ENCODE data around the gene SKAP2. TPM values are rescaled to one million over a fixed set of nuclear protein-coding genes. Genes with fewer than 3 reads are reported as not detected.

Gene SKAP2
- total and polyA plus RNA-seq, 8 donors = 2.9 to 16.3 (median 4.6) TPM

- TF ChIP-seq CTCF (IDR thresholded peaks at IDR 0.05) = no peak
- H3K9me3 ChIP-seq = no peaks in the 10 kb centered on the region
- intact Hi-C loops (cut with DNase I) = no loop called here
- no peak for FAIRE-seq
- H3K4me3 ChIP-seq = no peak overlapping the region
- no peak for DNase-seq
- H3K27me3 ChIP-seq = no peaks in the 10 kb centered on the region
- H3K27ac ChIP-seq = no peak overlapping the region
- H3K36me3 ChIP-seq = no peaks in the 10 kb centered on the region
- 95% methylated on average over 2 of the region's 2 CpGs for WGBS, 2 donors
- no peak for ATAC-seq
- H3K4me1 ChIP-seq = peaks cover 0 to 2% (median 0%) of the 10 kb centered on the region in 3 donors
Observed at GRCh38 chr7:26794541-26794940, 69.8 kb downstream of the SKAP2 start.

- DNase-seq (no peak), ATAC-seq (no peak), FAIRE-seq (no peak)
- TF ChIP-seq CTCF (IDR thresholded peaks at IDR 0.05) = no peak
- Histone ChIP-seq H3K27me3 (no peaks in the 10 kb centered on the region), H3K36me3 (no peaks in the 10 kb centered on the region), H3K4me3 (no peak overlapping the region), H3K27ac (no peak overlapping the region), H3K4me1 (peaks cover 0 to 2% (median 0%) of the 10 kb centered on the region in 3 donors), H3K9me3 (no peaks in the 10 kb centered on the region)
- intact Hi-C loops (cut with DNase I) = no loop called here
Observed at GRCh38 chr7:26792576-26792975, 71.8 kb downstream of the SKAP2 start.

GRCh38 chr7:26792006-26792405 lies 72.4 kb downstream of the SKAP2 start:
- intact Hi-C loops (cut with DNase I) = no loop called here
- FAIRE-seq = no peak
- H3K36me3 ChIP-seq = no peaks in the 10 kb centered on the region
- no peak overlapping the region for H3K4me3 ChIP-seq
- no peak overlapping the region for H3K27ac ChIP-seq
- peaks cover 0 to 2% (median 0%) of the 10 kb centered on the region in 3 donors for H3K4me1 ChIP-seq
- no peak for TF ChIP-seq CTCF (IDR thresholded peaks at IDR 0.05)
- H3K9me3 ChIP-seq = no peaks in the 10 kb centered on the region
- H3K27me3 ChIP-seq = no peaks in the 10 kb centered on the region
- no peak for DNase-seq
- no peak for ATAC-seq

GRCh38 chr7:26789481-26790184 lies 74.8 kb downstream of the SKAP2 start:
- ATAC-seq = no peak
- 90 to 91% methylated on average over 5 of the region's 5 CpGs for WGBS, 2 donors
- intact Hi-C loops (cut with DNase I) = no loop called here
- Histone ChIP-seq H3K4me3 (no peak overlapping the region), H3K27ac (no peak overlapping the region), H3K9me3 (no peaks in the 10 kb centered on the region), H3K4me1 (no peaks in the 10 kb centered on the region), H3K27me3 (no peaks in the 10 kb centered on the region), H3K36me3 (no peaks in the 10 kb centered on the region)
- no peak for TF ChIP-seq CTCF (IDR thresholded peaks at IDR 0.05)
- no peak for DNase-seq
- no peak for FAIRE-seq

- no peak for FAIRE-seq
- intact Hi-C loops (cut with DNase I) = no loop called here
- H3K36me3 ChIP-seq = no peaks in the 10 kb centered on the region
- WGBS, 2 donors = 90 to 92% methylated on average over 6 of the region's 6 CpGs
- H3K9me3 ChIP-seq = no peaks in the 10 kb centered on the region
- H3K4me1 ChIP-seq = no peaks in the 10 kb centered on the region
- H3K27me3 ChIP-seq = no peaks in the 10 kb centered on the region
- no peak overlapping the region for H3K4me3 ChIP-seq
- no peak for TF ChIP-seq CTCF (IDR thresholded peaks at IDR 0.05)
- H3K27ac ChIP-seq = no peak overlapping the region
- no peak for DNase-seq
- ATAC-seq = no peak
Observed at GRCh38 chr7:26787701-26788100, 76.7 kb downstream of the SKAP2 start.

Measured in pancreas (tissue), 10 donors.